Type B pancreatic cell (in vitro differentiated cells): ENCODE measurements around the gene PIGBOS1. TPM values are rescaled to one million over a fixed set of nuclear protein-coding genes. Genes with fewer than 3 reads are reported as not detected.
"Not testable (repeated sequence)": the region's sequence is repeated elsewhere in the genome, so short reads cannot be mapped to it uniquely, and the experiment has no call there.

ENCODE experiments used
- DNase-seq: peaks from one replicate; pipeline ENCODE4 v3.0.0; 2021; ENCODE audit warnings: mixed read lengths; ENCODE audit not compliant: unreplicated experiment; ENCODE audit errors: extremely low spot score
- H3K27ac Mint-ChIP-seq: 2 replicates; pipeline ENCODE4 v1.8.0; 2021; ENCODE audit warnings: mild to moderate bottlenecking, mixed read lengths
- H3K27me3 Mint-ChIP-seq: 2 replicates; pipeline ENCODE4 v1.8.0; 2021; ENCODE audit warnings: mixed read lengths
- H3K36me3 Mint-ChIP-seq: 2 replicates; pipeline ENCODE4 v1.8.0; 2021; ENCODE audit warnings: mixed read lengths
- H3K4me1 Mint-ChIP-seq: one replicate; pipeline ENCODE4 v1.8.0; 2021; ENCODE audit warnings: mixed read lengths; ENCODE audit not compliant: unreplicated experiment
- H3K4me3 Mint-ChIP-seq: 2 replicates; pipeline ENCODE4 v1.8.0; 2021; ENCODE audit warnings: mild to moderate bottlenecking, mixed read lengths
- H3K9me3 Mint-ChIP-seq: 2 replicates; pipeline ENCODE4 v1.8.0; 2021; ENCODE audit warnings: mixed read lengths
- total RNA-seq: library from RNA; stranded (reverse); gene quantifications from 2 replicates; pipeline ENCODE4 v1.2.1, GENCODE V29; 2021; ENCODE audit warnings: low replicate concordance
- TF ChIP-seq, protein P1 (sequence below): fragments of 200-600 bp; sonication (generic); conservative IDR thresholded peaks from 2 replicates; pipeline ENCODE4 v1.5.0; 2021; ENCODE audit warnings: antibody characterized with exemption, mild to moderate bottlenecking

The PIGBOS1 gene
- total RNA-seq, 1 donor from 2014 or later = 11.2 TPM

- Mint-ChIP-seq H3K9me3 (peaks cover 3% of the 10 kb centered on the region), H3K4me3 (no peak overlapping the region), H3K36me3 (no peaks in the 10 kb centered on the region), H3K27ac (no peak overlapping the region), H3K27me3 (no peaks in the 10 kb centered on the region), H3K4me1 (no peaks in the 10 kb centered on the region)
- no peak for DNase-seq
- TF ChIP-seq, protein P1, sequence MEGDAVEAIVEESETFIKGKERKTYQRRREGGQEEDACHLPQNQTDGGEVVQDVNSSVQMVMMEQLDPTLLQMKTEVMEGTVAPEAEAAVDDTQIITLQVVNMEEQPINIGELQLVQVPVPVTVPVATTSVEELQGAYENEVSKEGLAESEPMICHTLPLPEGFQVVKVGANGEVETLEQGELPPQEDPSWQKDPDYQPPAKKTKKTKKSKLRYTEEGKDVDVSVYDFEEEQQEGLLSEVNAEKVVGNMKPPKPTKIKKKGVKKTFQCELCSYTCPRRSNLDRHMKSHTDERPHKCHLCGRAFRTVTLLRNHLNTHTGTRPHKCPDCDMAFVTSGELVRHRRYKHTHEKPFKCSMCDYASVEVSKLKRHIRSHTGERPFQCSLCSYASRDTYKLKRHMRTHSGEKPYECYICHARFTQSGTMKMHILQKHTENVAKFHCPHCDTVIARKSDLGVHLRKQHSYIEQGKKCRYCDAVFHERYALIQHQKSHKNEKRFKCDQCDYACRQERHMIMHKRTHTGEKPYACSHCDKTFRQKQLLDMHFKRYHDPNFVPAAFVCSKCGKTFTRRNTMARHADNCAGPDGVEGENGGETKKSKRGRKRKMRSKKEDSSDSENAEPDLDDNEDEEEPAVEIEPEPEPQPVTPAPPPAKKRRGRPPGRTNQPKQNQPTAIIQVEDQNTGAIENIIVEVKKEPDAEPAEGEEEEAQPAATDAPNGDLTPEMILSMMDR = no peak
Measured at GRCh38 chr15:55297315-55297714, 21.6 kb downstream of the PIGBOS1 start.

DNA sequence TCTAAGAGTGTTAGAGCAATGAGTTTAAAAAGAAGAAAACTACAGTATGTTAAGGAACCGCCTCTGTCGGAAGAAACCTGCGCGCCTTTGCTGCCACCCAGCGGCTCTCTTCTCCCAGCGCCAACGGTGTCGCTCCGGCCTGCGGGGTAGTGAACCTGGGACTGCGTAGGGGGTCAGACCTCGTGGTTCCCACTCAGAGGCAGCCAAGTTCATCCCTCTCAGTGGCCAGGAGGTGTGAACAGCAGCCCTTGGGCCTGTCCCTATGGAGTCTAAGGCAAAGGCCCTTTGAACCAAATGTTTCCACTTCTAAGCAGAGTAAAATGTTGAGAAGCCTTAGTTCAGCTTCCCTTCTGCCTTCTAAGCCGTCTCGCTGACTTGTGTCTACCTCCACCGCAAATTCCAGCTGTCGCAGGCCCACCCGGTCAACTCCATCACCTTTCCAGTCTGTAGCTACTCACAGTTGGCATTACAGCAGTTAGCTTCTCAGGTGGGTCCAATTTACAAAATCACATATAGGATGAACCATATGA is 28.3 kb downstream of the PIGBOS1 start:
- TF ChIP-seq, protein P1 = peak; percentile 90
- Mint-ChIP-seq H3K4me3 (peak overlapping the region; percentile 90), H3K36me3 (peaks cover 5% of the 10 kb centered on the region), H3K9me3 (no peaks in the 10 kb centered on the region), H3K27me3 (no peaks in the 10 kb centered on the region), H3K27ac (peak overlapping the region; percentile 87), H3K4me1 (no peaks in the 10 kb centered on the region)
- peak; percentile 87 for DNase-seq

DNA sequence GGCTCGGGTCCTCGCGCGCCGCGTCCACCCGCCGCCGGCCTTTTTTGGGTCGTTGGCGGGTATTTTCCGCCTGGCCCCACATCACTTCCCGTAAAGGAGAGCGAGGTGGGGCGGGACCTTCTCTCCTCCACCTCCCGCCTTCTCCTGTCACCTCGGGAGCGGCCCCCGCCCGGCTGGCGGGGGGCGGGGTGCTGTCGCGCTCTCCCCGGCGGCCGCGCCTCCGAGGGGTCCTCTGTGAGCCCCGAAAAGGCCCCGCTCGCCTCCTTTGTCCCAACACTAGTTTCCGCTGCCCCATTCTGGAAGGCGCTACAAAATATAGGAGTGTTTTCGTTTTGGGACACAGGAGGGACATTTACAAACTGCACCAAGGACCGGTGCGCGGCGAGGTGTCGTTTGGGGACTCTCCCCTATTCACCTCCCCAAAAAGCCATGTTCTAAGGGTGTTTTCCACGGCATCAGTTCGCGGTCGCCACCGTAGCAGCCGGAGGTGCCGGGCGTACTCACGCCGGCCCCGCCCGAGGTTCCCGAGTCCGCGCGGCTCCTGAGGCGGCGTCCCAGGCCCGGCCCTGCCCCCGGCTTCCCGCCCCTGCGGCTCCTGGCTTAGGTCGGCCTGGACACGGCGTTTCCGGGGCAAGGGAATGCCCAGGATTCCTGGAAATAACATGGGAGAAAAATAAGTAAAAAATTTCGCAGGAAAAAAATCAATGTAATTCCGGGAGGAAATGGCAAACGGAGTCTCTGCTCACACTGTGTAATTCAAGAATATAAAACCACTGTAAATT is 29.0 kb downstream of the PIGBOS1 start, which contains the start of gene RAB27A:
Gene RAB27A (minus strand): TSS at position 68 of the 782 bp plus-strand sequence. CDS start 54,879 bp downstream, outside the sequence.
- no peaks in the 10 kb centered on the region for H3K4me1 Mint-ChIP-seq
- H3K27ac Mint-ChIP-seq = peak within 1 kb of the TSS; percentile 87
- no peaks in the 10 kb centered on the region for H3K27me3 Mint-ChIP-seq
- H3K4me3 Mint-ChIP-seq = peak within 1 kb of the TSS; percentile 92
- peaks cover 5% of the 10 kb centered on the region for H3K36me3 Mint-ChIP-seq
- TF ChIP-seq, protein P1 = no peak
- H3K9me3 Mint-ChIP-seq = no peaks in the 10 kb centered on the region
- peak; percentile 79 for DNase-seq

- H3K36me3 Mint-ChIP-seq = peaks cover 5% of the 10 kb centered on the region
- no peaks in the 10 kb centered on the region for H3K9me3 Mint-ChIP-seq
- no peaks in the 10 kb centered on the region for H3K27me3 Mint-ChIP-seq
- H3K27ac Mint-ChIP-seq = peak overlapping the region; percentile 77
- peak; percentile 71 for DNase-seq
- peak overlapping the region; percentile 92 for H3K4me3 Mint-ChIP-seq
- TF ChIP-seq, protein P1 = no peak
- no peaks in the 10 kb centered on the region for H3K4me1 Mint-ChIP-seq
Measured at GRCh38 chr15:55289011-55289745, 29.7 kb downstream of the PIGBOS1 start.

DNA sequence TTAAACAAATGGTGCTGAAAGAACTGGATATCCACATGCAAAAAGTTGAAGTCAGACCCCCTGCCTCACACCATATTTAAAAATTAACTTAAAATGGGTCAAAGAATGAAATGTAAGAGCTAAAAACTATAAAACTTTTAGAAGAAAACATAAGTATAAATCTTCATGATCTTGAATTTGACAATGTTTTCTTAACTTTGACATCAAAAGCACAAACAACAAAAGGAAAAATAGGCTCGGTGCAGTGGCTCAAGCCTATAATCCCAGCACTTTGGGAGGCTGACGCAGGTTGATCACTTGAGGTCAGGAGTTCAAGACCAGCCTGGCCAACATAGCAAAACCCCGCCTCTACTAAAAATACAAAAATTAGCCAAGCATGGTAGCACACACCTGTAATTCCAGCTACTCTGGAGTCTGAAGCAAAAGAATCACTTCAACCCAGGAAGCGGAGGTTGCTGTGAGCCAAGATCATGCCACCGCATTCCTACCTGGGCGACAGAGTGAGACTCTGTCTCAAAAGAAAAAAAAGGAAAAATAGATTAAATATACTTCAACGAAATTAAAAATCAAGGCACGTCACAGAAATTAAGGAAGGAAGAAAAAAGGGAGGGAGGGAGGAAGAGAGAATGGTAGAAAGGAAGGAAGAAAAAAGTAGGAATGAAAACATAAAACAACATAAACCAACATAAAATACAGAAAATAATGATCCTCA is 30.8 kb downstream of the PIGBOS1 start:
- H3K9me3 Mint-ChIP-seq = no peaks in the 10 kb centered on the region
- DNase-seq = no peak
- H3K4me3 Mint-ChIP-seq = peak overlapping the region; percentile 92
- peaks cover 4% of the 10 kb centered on the region for H3K4me1 Mint-ChIP-seq
- TF ChIP-seq, protein P1 = no peak
- no peak overlapping the region for H3K27ac Mint-ChIP-seq
- H3K27me3 Mint-ChIP-seq = no peaks in the 10 kb centered on the region
- peaks cover 5% of the 10 kb centered on the region for H3K36me3 Mint-ChIP-seq

DNA sequence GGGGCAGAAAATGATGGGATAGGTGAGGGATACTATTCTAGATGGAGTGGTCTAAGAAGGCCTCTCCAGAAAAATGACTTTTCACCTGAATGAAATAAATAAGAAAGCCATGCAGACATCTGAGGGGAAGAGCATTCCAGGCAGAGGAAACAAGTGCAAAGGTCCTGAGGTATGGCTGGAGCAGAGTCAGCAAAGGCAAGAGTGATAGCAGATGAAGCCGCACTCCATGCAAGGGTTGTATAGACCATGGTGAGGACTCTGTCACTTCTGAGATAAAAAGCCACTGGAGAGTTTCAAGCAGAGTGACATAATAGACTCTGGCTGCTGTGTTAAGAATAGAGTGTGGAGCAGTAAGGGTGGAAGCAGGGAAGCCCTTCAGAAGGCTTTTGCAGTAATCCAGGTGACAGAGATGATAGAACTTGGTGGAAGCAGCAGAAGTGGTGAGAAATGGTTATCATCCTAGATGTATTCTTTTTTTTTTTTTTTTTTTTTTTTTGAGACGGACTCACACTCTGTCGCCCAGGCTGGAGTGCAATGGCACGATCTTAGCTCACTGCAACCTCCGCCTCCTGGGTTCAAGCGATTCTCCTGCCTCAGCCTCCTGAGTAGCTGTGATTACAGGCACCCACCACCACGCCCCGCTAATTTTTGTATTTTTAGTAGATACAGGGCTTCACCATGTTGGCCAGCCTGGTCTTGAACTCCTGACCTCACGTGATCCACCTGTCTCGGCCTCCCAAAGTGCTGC is 32.3 kb downstream of the PIGBOS1 start:
- not testable (repeated sequence) for H3K4me1 Mint-ChIP-seq

More for the DNA sequence above, 32.3 kb downstream of the PIGBOS1 start:
- not testable (repeated sequence) for H3K27me3 Mint-ChIP-seq, H3K27ac Mint-ChIP-seq, DNase-seq, H3K9me3 Mint-ChIP-seq, H3K36me3 Mint-ChIP-seq
- H3K4me3 Mint-ChIP-seq = peak overlapping the region; percentile 51
